GM12878 (cell line): ENCODE measurements around the gene PCYOX1L. TPM values are rescaled to one million over a fixed set of nuclear protein-coding genes. Genes with fewer than 3 reads are reported as not detected.

Source experiments
- ATAC-seq: fragments of 200-7000 bp; cut with Tn5 transposase; 3 replicates; pipeline ENCODE4 v1.9.1; 2020; ENCODE audit warnings: mild to moderate bottlenecking, moderate library complexity
- BruUV-seq: library from RNA; stranded (reverse); fragments of 400-500 nt; replicated peaks from 2 replicates; lab custom pipeline; 2021; lab: Mats Ljungman, UMichigan
- CTCF ChIA-PET: fragments of 300-600 bp; sonication (Branson Sonifier 250); formaldehyde crosslinking; extraction: SDS; loops from one replicate; lab custom pipeline; 2021; ENCODE audit warnings: inconsistent platforms; lab: Yijun Ruan, JAX
- POLR2A ChIA-PET: fragments of 350-600 bp; formaldehyde crosslinking; extraction: SDS; loops from one replicate; lab custom pipeline; 2021; ENCODE audit warnings: inconsistent platforms; lab: Charles Lee
- RAD21 ChIA-PET: fragments of 300-600 bp; sonication (Branson Sonifier 250); formaldehyde crosslinking; loops from one replicate; lab custom pipeline; 2023; ENCODE audit warnings: antibody characterized with exemption; ENCODE audit not compliant: unreplicated experiment; lab: Charles Lee
- SMC1A ChIA-PET: fragments of 300-600 bp; sonication (Branson Sonifier 250); formaldehyde crosslinking; loops from one replicate; lab custom pipeline; 2023; ENCODE audit not compliant: unreplicated experiment, uncharacterized antibody; lab: Charles Lee
- DNase-seq: peaks from one replicate; pipeline ENCODE4 v3.0.0-alpha.2; 2011; ENCODE audit warnings: low read depth, low spot score
- FAIRE-seq: peaks from 3 replicates; lab custom pipeline; 2011; peaks lifted over from hg19 to GRCh38; lab: Jason Lieb, UNC
- H2AFZ ChIP-seq: 2 replicates; pipeline ENCODE4 v1.6.0; 2011; ENCODE audit warnings: low read depth, low read length, control low read depth; ENCODE audit not compliant: control insufficient read depth
- H3K27ac ChIP-seq: 2 replicates; pipeline ENCODE4 v1.5.1; 2011; ENCODE audit warnings: control low read depth; ENCODE audit not compliant: control insufficient read depth, insufficient read depth
- H3K27me3 ChIP-seq, 2 experiments: replicated peaks in 1 of 2; 2 replicates each; pipeline versions ENCODE4 v1.6.0 to v1.6.1; 2011; ENCODE audit warnings: low read length in 1 of 2; ENCODE audit not compliant: control insufficient read depth in 2 of 2, insufficient read depth in 2 of 2
- H3K36me3 ChIP-seq, 2 experiments: 2 replicates each; pipeline ENCODE4 v1.5.1; 2011; ENCODE audit warnings: low read length in 1 of 2; ENCODE audit not compliant: control insufficient read depth in 2 of 2, insufficient read depth in 2 of 2
- H3K4me1 ChIP-seq: 2 replicates; pipeline ENCODE4 v1.6.1; 2011; ENCODE audit warnings: mild to moderate bottlenecking, low read length, moderate library complexity, mixed read lengths; ENCODE audit not compliant: control insufficient read depth, insufficient read depth
- H3K4me2 ChIP-seq: 2 replicates; pipeline ENCODE4 v1.6.0; 2011; ENCODE audit warnings: control low read depth; ENCODE audit not compliant: control insufficient read depth, insufficient read depth
- H3K4me3 ChIP-seq: fragments of 200-600 bp; sonication (generic); 2 replicates; pipeline ENCODE4 v1.5.1; 2016
- H3K79me2 ChIP-seq: 2 replicates; pipeline ENCODE4 v1.6.0; 2011; ENCODE audit warnings: low read length; ENCODE audit not compliant: control insufficient read depth, insufficient read depth
- H3K9ac ChIP-seq: 2 replicates; pipeline ENCODE4 v1.8.0; 2011; ENCODE audit warnings: low read length, control low read depth, mixed read lengths; ENCODE audit not compliant: control insufficient read depth, insufficient read depth
- H3K9me3 ChIP-seq: replicated peaks from 3 replicates; pipeline ENCODE4 v1.5.1; 2011; ENCODE audit warnings: mild to moderate bottlenecking, low read length; ENCODE audit not compliant: control insufficient read depth, insufficient read depth
- H4K20me1 ChIP-seq: 2 replicates; pipeline ENCODE4 v1.6.0; 2011; ENCODE audit not compliant: control insufficient read depth, insufficient read depth
- ELK1 ChIP-seq: IDR thresholded peaks from 2 replicates; pipeline ENCODE4 v1.6.1; 2012; ENCODE audit warnings: low read depth, low read length, improper control_type of control experiment
- ETV6 ChIP-seq, 2 experiments: fragments of 450-650 bp in 1 of 2; IDR thresholded peaks in 1 of 2; conservative IDR thresholded peaks in 1 of 2; 2 replicates each; pipeline ENCODE4 v1.6.1; 2014; ENCODE audit warnings: antibody characterized with exemption in 1 of 2, borderline replicate concordance in 1 of 2, low read depth in 1 of 2, mild to moderate bottlenecking in 1 of 2, moderate library complexity in 1 of 2
- MXI1 ChIP-seq: fragments of 150-350 bp; IDR thresholded peaks from 2 replicates; pipeline ENCODE4 v1.6.1; 2011; ENCODE audit warnings: low read depth, mild to moderate bottlenecking, inconsistent platforms, low read length, improper control_type of control experiment
- NFYB ChIP-seq: IDR thresholded peaks from 2 replicates; pipeline ENCODE4 v1.6.1; 2011; ENCODE audit warnings: low read depth, mild to moderate bottlenecking, low read length, improper control_type of control experiment, moderate library complexity; ENCODE audit not compliant: insufficient read depth
- REST ChIP-seq: IDR thresholded peaks from 2 replicates; pipeline ENCODE4 v1.6.1; 2012; ENCODE audit warnings: mild to moderate bottlenecking, low read depth, low read length
- RFX5 ChIP-seq: IDR thresholded peaks from 2 replicates; pipeline ENCODE4 v1.6.1; 2011; ENCODE audit warnings: low read depth, low read length, improper control_type of control experiment
- SREBF2 ChIP-seq: IDR thresholded peaks from 2 replicates; pipeline ENCODE4 v1.6.1; 2012; ENCODE audit warnings: mild to moderate bottlenecking, low read length
- SUPT20H ChIP-seq: IDR thresholded peaks from 2 replicates; pipeline ENCODE4 v1.6.1; 2011; ENCODE audit warnings: low read depth, mild to moderate bottlenecking, low read length, moderate library complexity, borderline replicate concordance; ENCODE audit not compliant: control insufficient read depth
- ZNF384 ChIP-seq: IDR thresholded peaks from 2 replicates; pipeline ENCODE4 v1.6.1; 2012; ENCODE audit warnings: low read depth, mild to moderate bottlenecking, low read length, improper control_type of control experiment, borderline replicate concordance
- whole genome bisulfite sequencing: methylation state at CpG from one replicate; pipeline ENCODE4 v1.1.6; 2016; ENCODE audit warnings: low lambda C conversion rate; ENCODE audit not compliant: insufficient replicate concordance, insufficient coverage; ENCODE audit errors: missing lambda C conversion rate; 5-methylcytosine and 5-hydroxymethylcytosine counted together
- in situ Hi-C: fragments of 300-500 bp; cut with MboI; formaldehyde crosslinking; loops from 9 replicates; pipeline ENCODE4 v1.14.3; 2018; ENCODE audit warnings: mixed read lengths
- intact Hi-C: fragments of 100-400 bp; cut with micrococcal nuclease; formaldehyde crosslinking; loops from one replicate; pipeline ENCODE4 v1.14.2; 2022; ENCODE audit not compliant: unreplicated experiment
- polyA plus RNA-seq, 11 experiments: library from polyadenylated mRNA; depleted of rRNA in 4 of 11; unstranded in 6 of 11; stranded (reverse) in 5 of 11; fragments of >200 nt; fragmentation: Nextera tagmentation in 4 of 11; fragmentation: Illumina TruSeq in 1 of 11; extraction: Ambion mirVana in 4 of 11; extraction: Trizol in 1 of 11; gene quantifications; 1 replicate in 1 of 11; 2 replicates in 10 of 11; pipeline versions ENCODE4 v1.2.1 to v1.2.3, GENCODE V29; 2011 to 2016; ENCODE audit warnings: inconsistent platforms in 2 of 11, missing spikeins in 2 of 11, low read depth in 1 of 11
- total RNA-seq, 4 experiments: library from RNA; depleted of rRNA in 3 of 4; stranded (reverse); fragments of >200 nt in 3 of 4; fragmentation: Illumina TruSeq in 1 of 4; extraction: Trizol in 1 of 4; gene quantifications; 2 replicates each; pipeline versions ENCODE4 v1.2.1 to v1.2.3, GENCODE V29; 2013 to 2021
- TF ChIP-seq, protein P1 (sequence below): fragments of 450-650 bp; IDR thresholded peaks from 2 replicates; pipeline ENCODE4 v1.6.1; 2017; ENCODE audit warnings: low read depth, mild to moderate bottlenecking, moderate library complexity
- TF ChIP-seq, protein P2 (sequence below): IDR thresholded peaks from 2 replicates; pipeline ENCODE4 v1.6.1; 2012; ENCODE audit warnings: low read depth, low read length, improper control_type of control experiment

Gene PCYOX1L
- total and polyA plus RNA-seq, 10 of the 15 experiments (the other 5 are each of a cell fraction or from before 2014, with no cell fraction given): 2.9 to 17.0 (median 12.9) TPM

GRCh38 chr5:149408252-149409099 lies 50.6 kb downstream of the PCYOX1L start (continued):
- TF ChIP-seq, protein P1, sequence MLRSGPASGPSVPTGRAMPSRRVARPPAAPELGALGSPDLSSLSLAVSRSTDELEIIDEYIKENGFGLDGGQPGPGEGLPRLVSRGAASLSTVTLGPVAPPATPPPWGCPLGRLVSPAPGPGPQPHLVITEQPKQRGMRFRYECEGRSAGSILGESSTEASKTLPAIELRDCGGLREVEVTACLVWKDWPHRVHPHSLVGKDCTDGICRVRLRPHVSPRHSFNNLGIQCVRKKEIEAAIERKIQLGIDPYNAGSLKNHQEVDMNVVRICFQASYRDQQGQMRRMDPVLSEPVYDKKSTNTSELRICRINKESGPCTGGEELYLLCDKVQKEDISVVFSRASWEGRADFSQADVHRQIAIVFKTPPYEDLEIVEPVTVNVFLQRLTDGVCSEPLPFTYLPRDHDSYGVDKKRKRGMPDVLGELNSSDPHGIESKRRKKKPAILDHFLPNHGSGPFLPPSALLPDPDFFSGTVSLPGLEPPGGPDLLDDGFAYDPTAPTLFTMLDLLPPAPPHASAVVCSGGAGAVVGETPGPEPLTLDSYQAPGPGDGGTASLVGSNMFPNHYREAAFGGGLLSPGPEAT: no peak
- no peak for TF ChIP-seq RFX5
- TF ChIP-seq, all 136 proteins: peak for 0

DNA sequence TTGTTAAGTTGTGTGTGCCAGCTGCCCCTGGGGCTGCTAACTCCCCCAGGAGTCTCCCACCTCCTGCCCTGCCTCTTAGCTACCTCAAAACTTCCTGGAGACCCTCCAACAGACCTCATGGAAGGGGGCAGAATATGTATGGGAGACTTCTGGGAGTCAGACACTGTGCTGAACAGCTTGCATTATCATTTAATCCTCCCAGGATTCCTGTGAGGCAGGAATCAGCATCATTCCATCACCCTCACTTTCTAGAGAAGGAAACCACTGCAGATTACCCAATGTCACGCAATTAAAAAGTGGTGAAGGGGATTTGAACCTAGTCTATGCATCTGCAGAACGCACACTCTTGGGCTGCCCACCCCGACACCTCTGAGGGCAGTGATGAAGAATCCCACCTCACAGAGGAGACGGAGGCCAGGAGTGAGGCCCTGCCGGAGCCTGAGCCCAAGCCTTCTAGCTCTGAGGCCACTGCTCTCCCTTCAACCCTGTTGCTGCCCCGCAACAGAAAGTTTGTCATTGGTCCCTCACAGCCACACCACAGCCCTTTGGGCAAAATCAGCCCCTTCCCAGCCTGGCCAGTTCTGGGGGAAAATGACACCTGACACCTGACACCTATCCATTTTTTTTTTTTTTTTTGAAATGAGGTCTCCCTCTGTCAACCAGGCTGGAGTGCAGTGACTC lies 51.6 kb downstream of the PCYOX1L start:
- RAD21 ChIA-PET: interaction anchor here (1.0 kb wide), 1 partner anchor 10 kb away, joined by 3 read pairs; no protein-coding TSS in a partner anchor
- no peak for ATAC-seq
- no TSS peak for BruUV-seq
- Histone ChIP-seq H3K4me3 (no peak overlapping the region), H4K20me1 (no peaks in the 10 kb centered on the region), H3K36me3 (no peaks in the 10 kb centered on the region), H3K4me2 (no peak overlapping the region), H3K9me3 (no peaks in the 10 kb centered on the region), H3K27ac (no peak overlapping the region), H3K4me1 (no peaks in the 10 kb centered on the region), H3K27me3 (peaks cover 0 to 2% of the 10 kb centered on the region in 2 experiments; a peak in 2 of 4 replicates), H3K79me2 (no peaks in the 10 kb centered on the region), H2AFZ (no peak overlapping the region), H3K9ac (no peak overlapping the region)
- intact Hi-C loops (no loop called here), in situ Hi-C loops (no loop called here)
- SMC1A ChIA-PET: interaction anchor here (1.1 to 1.4 kb wide), 2 partner anchors 10 to 22 kb away, joined by 3 to 4 read pairs; no protein-coding TSS in a partner anchor
- 12% methylated on average over 6 of the region's 6 CpGs for WGBS
- CTCF ChIA-PET: no interaction called here
- POLR2A ChIA-PET: no interaction called here
- FAIRE-seq: no peak
- no peak for DNase-seq
- no peak for TF ChIP-seq ZNF384
- no peak for TF ChIP-seq SREBF2
- TF ChIP-seq SUPT20H: no peak
- TF ChIP-seq ETV6 (conservative IDR thresholded peaks at IDR 0.05 in 1 of 2, IDR thresholded peaks at IDR 0.05 in 1 of 2; ENCODE audit: borderline replicate concordance in 1 of 2, low read depth in 1 of 2): no peak
- no peak for TF ChIP-seq REST
- TF ChIP-seq ELK1: no peak
- TF ChIP-seq, protein P2, sequence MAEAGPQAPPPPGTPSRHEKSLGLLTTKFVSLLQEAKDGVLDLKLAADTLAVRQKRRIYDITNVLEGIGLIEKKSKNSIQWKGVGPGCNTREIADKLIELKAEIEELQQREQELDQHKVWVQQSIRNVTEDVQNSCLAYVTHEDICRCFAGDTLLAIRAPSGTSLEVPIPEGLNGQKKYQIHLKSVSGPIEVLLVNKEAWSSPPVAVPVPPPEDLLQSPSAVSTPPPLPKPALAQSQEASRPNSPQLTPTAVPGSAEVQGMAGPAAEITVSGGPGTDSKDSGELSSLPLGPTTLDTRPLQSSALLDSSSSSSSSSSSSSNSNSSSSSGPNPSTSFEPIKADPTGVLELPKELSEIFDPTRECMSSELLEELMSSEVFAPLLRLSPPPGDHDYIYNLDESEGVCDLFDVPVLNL: no peak
- TF ChIP-seq NFYB: no peak
- no peak for TF ChIP-seq MXI1
